ENCODE measurements around the gene COMMD2.

DNA sequence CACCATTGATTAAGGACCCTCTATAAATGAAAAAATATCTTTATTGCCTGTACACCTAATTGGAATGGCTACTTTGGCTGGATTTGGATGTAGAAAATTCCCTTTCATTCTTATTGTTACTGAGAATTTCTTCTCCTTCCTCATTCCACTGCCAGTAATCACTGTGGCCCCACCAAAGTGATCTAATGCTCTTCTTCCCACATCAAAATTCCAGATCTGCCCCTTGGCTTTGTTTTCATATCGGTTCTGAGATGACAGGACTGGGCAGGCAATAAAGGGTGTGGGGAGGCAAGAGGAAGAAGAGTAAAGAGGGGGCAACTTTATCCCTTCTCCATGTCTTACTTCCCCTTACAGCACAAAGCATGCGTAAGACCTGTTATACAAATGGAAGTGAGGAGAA is 38.0 kb upstream of the COMMD2 start:
- TF ChIP-seq, protein P1, sequence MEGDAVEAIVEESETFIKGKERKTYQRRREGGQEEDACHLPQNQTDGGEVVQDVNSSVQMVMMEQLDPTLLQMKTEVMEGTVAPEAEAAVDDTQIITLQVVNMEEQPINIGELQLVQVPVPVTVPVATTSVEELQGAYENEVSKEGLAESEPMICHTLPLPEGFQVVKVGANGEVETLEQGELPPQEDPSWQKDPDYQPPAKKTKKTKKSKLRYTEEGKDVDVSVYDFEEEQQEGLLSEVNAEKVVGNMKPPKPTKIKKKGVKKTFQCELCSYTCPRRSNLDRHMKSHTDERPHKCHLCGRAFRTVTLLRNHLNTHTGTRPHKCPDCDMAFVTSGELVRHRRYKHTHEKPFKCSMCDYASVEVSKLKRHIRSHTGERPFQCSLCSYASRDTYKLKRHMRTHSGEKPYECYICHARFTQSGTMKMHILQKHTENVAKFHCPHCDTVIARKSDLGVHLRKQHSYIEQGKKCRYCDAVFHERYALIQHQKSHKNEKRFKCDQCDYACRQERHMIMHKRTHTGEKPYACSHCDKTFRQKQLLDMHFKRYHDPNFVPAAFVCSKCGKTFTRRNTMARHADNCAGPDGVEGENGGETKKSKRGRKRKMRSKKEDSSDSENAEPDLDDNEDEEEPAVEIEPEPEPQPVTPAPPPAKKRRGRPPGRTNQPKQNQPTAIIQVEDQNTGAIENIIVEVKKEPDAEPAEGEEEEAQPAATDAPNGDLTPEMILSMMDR (IDR thresholded peaks at IDR 0.05 in 8 of 11, conservative IDR thresholded peaks at IDR 0.05 in 3 of 11) = no peak
- TF ChIP-seq POLR2A (IDR thresholded peaks at IDR 0.05) = no peak
